ENCODE results near the gene TMEM214.

TMEM214 gene

GRCh38 chr2:27032495-27033252, at the start of gene TMEM214:
TSS of gene TMEM214 (plus strand) at chr2:27032965. CDS start at chr2:27033016, 51 bp downstream.
- ATAC-seq (peak; percentile 97), DNase-seq (peak; percentile 88)

- DNase-seq (no peak), ATAC-seq (no peak)
These were observed 49.0 kb upstream of the TMEM214 start for GRCh38 chr2:26983746-26984145.

GRCh38 chr2:26985807-26986206, 47.0 kb upstream of the TMEM214 start:
- no peak for ATAC-seq
- no peak for DNase-seq

- ATAC-seq (no peak), DNase-seq (no peak)
These were observed 46.2 kb upstream of the TMEM214 start for GRCh38 chr2:26986576-26986975.

- DNase-seq (no peak), ATAC-seq (no peak)
These were observed 44.5 kb upstream of the TMEM214 start for GRCh38 chr2:26988058-26988860.

- DNase-seq (no peak), ATAC-seq (no peak)
These were observed 43.6 kb upstream of the TMEM214 start for GRCh38 chr2:26989156-26989555.

GRCh38 chr2:26991717-26992116, 41.0 kb upstream of the TMEM214 start:
- ATAC-seq (no peak), DNase-seq (no peak)

- ATAC-seq (no peak), DNase-seq (no peak)
These were observed 39.0 kb upstream of the TMEM214 start for GRCh38 chr2:26993768-26994167.

- no peak for ATAC-seq
- no peak for DNase-seq
These were observed 37.8 kb upstream of the TMEM214 start for GRCh38 chr2:26994983-26995382.

- no peak for ATAC-seq
- DNase-seq: no peak
These were observed 35.4 kb upstream of the TMEM214 start for GRCh38 chr2:26997394-26997793.

GRCh38 chr2:26998323-26998722, 34.4 kb upstream of the TMEM214 start:
- no peak for ATAC-seq
- no peak for DNase-seq

- DNase-seq: no peak
- ATAC-seq: no peak
These were observed 32.5 kb upstream of the TMEM214 start for GRCh38 chr2:27000228-27000627.

- no peak for ATAC-seq
- no peak for DNase-seq
These were observed 31.8 kb upstream of the TMEM214 start for GRCh38 chr2:27000995-27001394.

- DNase-seq: no peak
- no peak for ATAC-seq
These were observed 30.8 kb upstream of the TMEM214 start for GRCh38 chr2:27001950-27002349.

- ATAC-seq (no peak), DNase-seq (no peak)
These were observed 29.8 kb upstream of the TMEM214 start for GRCh38 chr2:27003007-27003406.

- DNase-seq: no peak
- no peak for ATAC-seq
These were observed 28.9 kb upstream of the TMEM214 start for GRCh38 chr2:27003857-27004256.

GRCh38 chr2:27006602-27007415, 26.0 kb upstream of the TMEM214 start:
- DNase-seq: no peak
- ATAC-seq: no peak

GRCh38 chr2:27007416-27008374, 25.1 kb upstream of the TMEM214 start:
- ATAC-seq (no peak), DNase-seq (no peak)

GRCh38 chr2:27008678-27009077, 24.1 kb upstream of the TMEM214 start:
- DNase-seq (no peak), ATAC-seq (no peak)

GRCh38 chr2:27009083-27009482, 23.7 kb upstream of the TMEM214 start:
- DNase-seq (no peak), ATAC-seq (no peak)

- ATAC-seq (no peak), DNase-seq (no peak)
These were observed 23.0 kb upstream of the TMEM214 start for GRCh38 chr2:27009716-27010115.

GRCh38 chr2:27010139-27010538, 22.6 kb upstream of the TMEM214 start:
- DNase-seq (no peak), ATAC-seq (no peak)
